Karpas-422 (cell line): ENCODE measurements around the gene ERN1. TPM values are rescaled to one million over a fixed set of nuclear protein-coding genes. Genes with fewer than 3 reads are reported as not detected.

ENCODE experiments used
- DNase-seq: peaks from one replicate; pipeline ENCODE4 v3.0.0-alpha.2; 2015
- H2AFZ ChIP-seq: fragments of 200-600 bp; sonication (generic); 2 replicates; pipeline ENCODE4 v1.6.1; 2014; ENCODE audit warnings: antibody characterized with exemption, low read length, mixed read lengths
- H3K27ac ChIP-seq: fragments of 200-600 bp; sonication (generic); 2 replicates; pipeline ENCODE4 v1.5.1; 2014; ENCODE audit warnings: mild to moderate bottlenecking, low read length, moderate library complexity
- H3K27me3 ChIP-seq: fragments of 200-600 bp; sonication (generic); 2 replicates; pipeline ENCODE4 v1.6.1; 2014; ENCODE audit warnings: low read length, mixed read lengths
- H3K36me3 ChIP-seq: fragments of 200-600 bp; sonication (generic); 2 replicates; pipeline ENCODE4 v1.6.1; 2014; ENCODE audit warnings: low read length, mixed read lengths; ENCODE audit not compliant: insufficient read depth
- H3K4me1 ChIP-seq: fragments of 200-600 bp; sonication (generic); 2 replicates; pipeline ENCODE4 v1.6.1; 2014; ENCODE audit warnings: mild to moderate bottlenecking, low read length, mixed read lengths
- H3K4me2 ChIP-seq: fragments of 200-600 bp; sonication (generic); 2 replicates; pipeline ENCODE4 v1.6.1; 2014; ENCODE audit warnings: low read length, low read depth, mild to moderate bottlenecking; ENCODE audit not compliant: poor library complexity, severe bottlenecking
- H3K4me3 ChIP-seq: fragments of 200-600 bp; sonication (generic); 2 replicates; pipeline ENCODE4 v1.5.1; 2014; ENCODE audit warnings: mild to moderate bottlenecking, antibody characterized with exemption, low read length, mixed read lengths
- H3K79me2 ChIP-seq: fragments of 200-600 bp; sonication (generic); 2 replicates; pipeline ENCODE4 v1.6.1; 2014; ENCODE audit warnings: mild to moderate bottlenecking, low read length, mixed read lengths
- H3K9ac ChIP-seq: fragments of 200-600 bp; sonication (generic); 2 replicates; pipeline ENCODE4 v1.6.0; 2014; ENCODE audit warnings: low read length
- H3K9me2 ChIP-seq: fragments of 200-600 bp; sonication (generic), shearing (Covaris generic); replicated peaks from 2 replicates; pipeline ENCODE4 v1.6.0; 2014; ENCODE audit warnings: mild to moderate bottlenecking, low read length, moderate library complexity; ENCODE audit not compliant: insufficient read depth
- H3K9me3 ChIP-seq: fragments of 300-700, 200-600 bp; sonication (generic); 2 replicates; pipeline ENCODE4 v1.6.1; 2014; ENCODE audit warnings: low read length, mixed read lengths
- H4K20me1 ChIP-seq: fragments of 200-600 bp; sonication (generic); 2 replicates; pipeline ENCODE4 v1.6.1; 2014; ENCODE audit warnings: mild to moderate bottlenecking, antibody characterized with exemption, low read length, low read depth; ENCODE audit not compliant: insufficient read depth
- total RNA-seq: library from RNA; depleted of rRNA; stranded (reverse); fragments of >200 nt; shearing (Covaris generic); gene quantifications from 2 replicates; pipeline ENCODE4 v1.2.3, GENCODE V29; 2014; ENCODE audit warnings: low replicate concordance

ERN1 gene
- total RNA-seq, 1 experiment from 2014 or later = 1.9 TPM

- H3K36me3 ChIP-seq = no peaks in the 10 kb centered on the region
Measured at GRCh38 chr17:64057701-64058263, 72.2 kb downstream of the ERN1 start.

GRCh38 chr17:64056269-64057005 is 73.5 kb downstream of the ERN1 start:
- peaks cover 3% of the 10 kb centered on the region; the same call in 1 of the 2 replicates for H3K4me1 ChIP-seq
- no peaks in the 10 kb centered on the region for H3K79me2 ChIP-seq
- no peak overlapping the region for H3K27ac ChIP-seq
- no peaks in the 10 kb centered on the region for H3K36me3 ChIP-seq
- no peak overlapping the region for H2AFZ ChIP-seq
- H3K9ac ChIP-seq = no peak overlapping the region
- H4K20me1 ChIP-seq = no peaks in the 10 kb centered on the region
- no peak overlapping the region for H3K4me2 ChIP-seq
- DNase-seq = peak; percentile 42
- no peaks in the 10 kb centered on the region for H3K9me3 ChIP-seq
- H3K4me3 ChIP-seq = no peak overlapping the region
- H3K9me2 ChIP-seq = no peaks in the 10 kb centered on the region
- H3K27me3 ChIP-seq = no peaks in the 10 kb centered on the region

More at GRCh38 chr17:64057701-64058263, 72.2 kb downstream of the ERN1 start:
- Histone ChIP-seq H3K9me2 (no peaks in the 10 kb centered on the region), H3K27ac (no peak overlapping the region), H3K4me1 (peaks cover 3% of the 10 kb centered on the region; the same call in 1 of the 2 replicates), H3K9ac (no peak overlapping the region), H3K4me2 (no peak overlapping the region), H3K27me3 (no peaks in the 10 kb centered on the region), H2AFZ (no peak overlapping the region), H3K79me2 (no peaks in the 10 kb centered on the region), H3K4me3 (no peak overlapping the region), H3K9me3 (no peaks in the 10 kb centered on the region), H4K20me1 (no peaks in the 10 kb centered on the region)
- DNase-seq = no peak

- no peak overlapping the region for H3K4me2 ChIP-seq
Measured at GRCh38 chr17:64055183-64056142, 74.5 kb downstream of the ERN1 start.

GRCh38 chr17:64054304-64054703 is 75.6 kb downstream of the ERN1 start:
- Histone ChIP-seq H3K4me1 (peaks cover 3% of the 10 kb centered on the region; the same call in 1 of the 2 replicates), H4K20me1 (no peaks in the 10 kb centered on the region), H3K36me3 (no peaks in the 10 kb centered on the region), H3K9me2 (no peaks in the 10 kb centered on the region), H3K9ac (no peak overlapping the region), H3K4me2 (no peak overlapping the region), H2AFZ (no peak overlapping the region), H3K4me3 (no peak overlapping the region), H3K27me3 (no peaks in the 10 kb centered on the region), H3K79me2 (no peaks in the 10 kb centered on the region), H3K9me3 (no peaks in the 10 kb centered on the region), H3K27ac (no peak overlapping the region)
- DNase-seq = no peak

More at GRCh38 chr17:64055183-64056142, 74.5 kb downstream of the ERN1 start:
- Histone ChIP-seq H3K9ac (no peak overlapping the region), H3K79me2 (no peaks in the 10 kb centered on the region), H4K20me1 (no peaks in the 10 kb centered on the region), H3K27ac (no peak overlapping the region), H3K4me3 (no peak overlapping the region), H3K9me2 (no peaks in the 10 kb centered on the region), H3K9me3 (no peaks in the 10 kb centered on the region), H2AFZ (no peak overlapping the region), H3K4me1 (peaks cover 3% of the 10 kb centered on the region; the same call in 1 of the 2 replicates), H3K36me3 (no peaks in the 10 kb centered on the region), H3K27me3 (no peaks in the 10 kb centered on the region)
- no peak for DNase-seq

- H4K20me1 ChIP-seq = no peaks in the 10 kb centered on the region
- H3K4me1 ChIP-seq = peaks cover 3% of the 10 kb centered on the region; the same call in 1 of the 2 replicates
- no peaks in the 10 kb centered on the region for H3K27me3 ChIP-seq
- no peaks in the 10 kb centered on the region for H3K79me2 ChIP-seq
- H3K9ac ChIP-seq = no peak overlapping the region
- no peaks in the 10 kb centered on the region for H3K9me3 ChIP-seq
- no peak overlapping the region for H3K4me3 ChIP-seq
- no peak overlapping the region for H3K4me2 ChIP-seq
- DNase-seq = no peak
- no peaks in the 10 kb centered on the region for H3K36me3 ChIP-seq
- no peak overlapping the region for H2AFZ ChIP-seq
- H3K27ac ChIP-seq = no peak overlapping the region
- no peaks in the 10 kb centered on the region for H3K9me2 ChIP-seq
Measured at GRCh38 chr17:64053101-64053500, 76.8 kb downstream of the ERN1 start.

- peaks cover 3% of the 10 kb centered on the region; the same call in 1 of the 2 replicates for H3K4me1 ChIP-seq
- no peak overlapping the region for H2AFZ ChIP-seq
- no peaks in the 10 kb centered on the region for H3K9me2 ChIP-seq
- DNase-seq = no peak
- H3K79me2 ChIP-seq = no peaks in the 10 kb centered on the region
- no peak overlapping the region for H3K27ac ChIP-seq
- no peaks in the 10 kb centered on the region for H3K9me3 ChIP-seq
- H3K4me2 ChIP-seq = no peak overlapping the region
- H3K9ac ChIP-seq = no peak overlapping the region
- H4K20me1 ChIP-seq = no peaks in the 10 kb centered on the region
- no peaks in the 10 kb centered on the region for H3K36me3 ChIP-seq
- no peak overlapping the region for H3K4me3 ChIP-seq
- H3K27me3 ChIP-seq = no peaks in the 10 kb centered on the region
Measured at GRCh38 chr17:64051153-64051552, 78.8 kb downstream of the ERN1 start.

GRCh38 chr17:64048805-64049204 is 81.1 kb downstream of the ERN1 start:
- Histone ChIP-seq H4K20me1 (no peaks in the 10 kb centered on the region), H3K9me3 (no peaks in the 10 kb centered on the region), H3K4me3 (no peak overlapping the region), H3K4me1 (no peaks in the 10 kb centered on the region), H3K79me2 (no peaks in the 10 kb centered on the region), H3K9ac (no peak overlapping the region), H3K27me3 (no peaks in the 10 kb centered on the region), H3K27ac (no peak overlapping the region), H3K9me2 (no peaks in the 10 kb centered on the region), H3K36me3 (no peaks in the 10 kb centered on the region), H2AFZ (no peak overlapping the region), H3K4me2 (no peak overlapping the region)
- DNase-seq = no peak

- Histone ChIP-seq H3K27me3 (no peaks in the 10 kb centered on the region), H3K9ac (no peak overlapping the region), H3K4me1 (no peaks in the 10 kb centered on the region), H3K79me2 (no peaks in the 10 kb centered on the region), H2AFZ (no peak overlapping the region), H3K4me2 (no peak overlapping the region), H3K9me3 (no peaks in the 10 kb centered on the region), H3K4me3 (no peak overlapping the region), H3K36me3 (no peaks in the 10 kb centered on the region), H3K9me2 (no peaks in the 10 kb centered on the region), H3K27ac (no peak overlapping the region), H4K20me1 (no peaks in the 10 kb centered on the region)
- DNase-seq = no peak
Measured at GRCh38 chr17:64045176-64045575, 84.8 kb downstream of the ERN1 start.
